HG02973 (cell line): ENCODE data around the gene MMD.
A peak's percentile ranks its signal among the peaks of the same experiment; 100 is the strongest.

Experiments used
- ATAC-seq: cut with Tn5 transposase; IDR thresholded peaks from one replicate; pipeline ENCODE4 v1.9.1; 2021; ENCODE audit warnings: moderate library complexity; ENCODE audit not compliant: unreplicated experiment

Gene MMD

DNA sequence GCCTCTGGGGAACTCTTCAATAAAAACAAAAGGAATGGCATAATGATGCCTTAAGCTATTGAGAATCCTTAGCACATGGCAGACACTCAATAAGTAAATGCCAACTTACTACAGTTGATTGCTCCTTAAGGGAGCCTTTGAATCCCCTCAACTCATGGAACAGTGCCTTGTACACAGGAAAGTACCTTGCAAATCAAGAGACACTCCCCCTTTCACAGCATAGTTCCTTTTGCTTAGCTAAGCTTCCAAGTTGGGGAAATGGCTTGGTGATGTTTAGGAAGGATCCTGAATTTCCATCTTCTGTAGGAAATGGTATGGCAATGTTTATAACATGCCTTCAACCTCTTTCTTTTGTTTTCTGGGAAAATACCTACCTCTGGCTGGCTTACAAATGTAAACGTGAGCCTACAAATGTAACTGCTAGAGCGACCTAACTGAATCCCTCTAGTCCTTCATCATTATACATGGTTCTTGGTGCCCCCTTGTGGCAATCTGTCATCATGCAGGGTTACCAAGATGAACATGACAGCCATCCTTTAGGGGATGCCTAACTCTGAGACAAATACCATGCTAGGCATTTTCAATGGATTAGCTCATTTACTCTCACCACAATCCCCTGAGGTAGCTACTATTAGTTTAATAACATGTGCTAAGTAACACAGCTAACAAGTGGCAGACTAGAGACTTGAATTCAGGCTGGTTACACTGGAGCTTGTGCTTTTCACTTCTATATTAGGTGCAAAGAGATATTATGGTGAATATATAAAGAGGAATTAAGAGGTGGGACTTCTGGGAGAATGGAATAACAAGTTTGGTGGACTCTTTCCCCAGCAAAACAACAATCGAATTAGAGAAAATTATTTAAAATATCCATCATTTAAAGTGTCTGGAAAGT lies 65.0 kb downstream of the MMD start:
- peak; percentile 92 for ATAC-seq

DNA sequence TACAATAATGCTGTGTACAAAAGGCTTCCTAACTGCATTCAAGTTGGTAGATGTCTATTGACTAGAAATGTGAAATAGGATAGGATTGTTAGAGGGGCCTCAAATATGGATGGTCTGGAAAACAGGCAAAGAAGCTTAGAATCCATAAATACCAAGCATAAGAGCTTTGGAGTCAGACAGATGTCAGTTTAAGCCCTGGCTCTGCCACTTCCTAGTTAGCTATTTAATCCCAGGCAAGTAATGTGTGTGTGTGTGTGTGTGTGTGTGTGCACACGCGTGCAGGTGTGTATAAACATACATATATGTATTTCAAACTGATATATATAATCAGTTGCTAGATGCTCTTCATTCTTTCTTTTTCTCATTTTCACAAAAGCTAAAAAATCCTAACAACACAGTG lies 66.7 kb downstream of the MMD start:
- ATAC-seq, result no peak

DNA sequence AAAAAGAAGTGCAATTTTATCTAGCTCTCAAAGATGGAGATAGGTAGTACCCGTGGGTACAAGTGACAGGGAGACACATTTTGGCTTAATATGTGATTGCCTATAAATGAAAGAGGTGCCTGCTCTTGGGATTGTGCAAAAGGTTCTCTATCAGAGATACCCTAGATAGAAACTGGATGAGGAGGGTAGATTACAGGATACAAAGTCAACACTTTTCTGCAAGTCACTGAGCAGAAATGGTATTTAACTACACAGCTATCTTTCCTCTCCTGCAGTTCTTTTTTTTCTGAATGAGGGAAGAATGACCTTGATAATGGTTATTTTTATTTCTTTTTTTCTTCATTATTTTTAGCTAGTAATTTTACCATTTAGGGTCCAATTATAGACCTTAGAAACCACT lies 67.6 kb downstream of the MMD start:
- no peak for ATAC-seq

DNA sequence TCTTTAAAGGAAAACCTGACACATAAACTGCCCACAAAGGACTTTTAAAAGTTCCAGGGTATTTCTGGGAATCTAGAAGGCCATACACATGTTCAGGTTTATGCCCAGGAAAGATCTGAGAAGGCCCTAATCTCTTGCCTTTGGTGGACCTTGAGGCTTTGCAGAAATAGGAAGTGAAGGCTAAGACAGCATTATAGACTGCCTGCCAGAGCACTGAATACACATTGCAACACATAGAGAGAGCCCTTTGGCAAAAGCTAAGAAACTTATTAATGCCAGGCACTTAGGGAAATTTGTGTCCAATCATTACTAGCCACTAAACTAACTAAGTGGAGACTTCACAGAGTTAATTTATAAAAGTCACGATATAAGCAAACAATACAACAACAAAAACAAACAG lies 70.4 kb downstream of the MMD start:
- ATAC-seq, result no peak

DNA sequence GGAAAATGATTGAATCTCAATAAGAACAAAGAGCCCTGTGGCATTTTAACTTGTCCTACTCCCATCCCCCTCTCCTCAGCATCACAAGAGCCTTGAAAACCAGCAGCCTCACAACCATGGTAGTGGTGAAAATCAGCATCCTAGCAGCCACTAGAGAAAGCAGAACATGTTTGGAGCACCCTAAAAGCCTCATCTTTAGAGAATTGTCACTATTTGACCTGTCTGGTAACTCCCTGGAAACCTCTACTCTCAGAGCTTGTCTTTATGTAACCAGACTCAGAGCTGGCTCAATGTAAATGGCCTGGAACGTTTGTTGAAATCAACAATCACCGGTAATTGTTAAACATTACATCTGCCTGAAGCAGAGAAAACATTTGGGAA lies 70.8 kb downstream of the MMD start:
- ATAC-seq, result no peak

DNA sequence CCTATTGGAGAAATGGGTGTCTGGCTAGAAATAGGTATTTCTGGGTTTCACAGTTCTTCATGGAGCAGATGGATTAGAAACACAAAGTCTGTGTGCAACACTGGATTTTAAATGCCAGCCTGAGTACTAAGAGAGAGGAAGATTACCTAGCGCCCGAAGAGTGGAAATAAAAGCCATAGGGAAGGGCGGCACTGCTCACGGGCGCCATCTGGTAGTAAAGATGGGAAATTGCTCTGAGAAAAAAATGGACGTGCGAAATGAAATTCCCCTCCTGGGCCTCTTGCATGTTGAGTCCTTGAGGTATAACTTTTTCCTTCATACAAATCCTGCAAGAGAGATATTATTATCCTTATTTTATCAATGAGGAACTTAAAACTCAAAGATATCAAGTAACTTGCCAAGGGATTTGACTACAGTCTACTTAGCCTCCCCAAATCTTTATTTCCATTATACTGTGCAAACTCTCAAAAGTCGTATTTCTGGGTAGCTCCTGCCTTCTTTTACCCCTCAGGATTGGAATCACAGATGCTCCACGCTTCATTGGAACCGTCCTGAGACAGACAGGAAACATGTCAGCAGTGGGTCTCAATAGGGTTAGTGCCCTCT lies 72.8 kb downstream of the MMD start:
- no peak for ATAC-seq

DNA sequence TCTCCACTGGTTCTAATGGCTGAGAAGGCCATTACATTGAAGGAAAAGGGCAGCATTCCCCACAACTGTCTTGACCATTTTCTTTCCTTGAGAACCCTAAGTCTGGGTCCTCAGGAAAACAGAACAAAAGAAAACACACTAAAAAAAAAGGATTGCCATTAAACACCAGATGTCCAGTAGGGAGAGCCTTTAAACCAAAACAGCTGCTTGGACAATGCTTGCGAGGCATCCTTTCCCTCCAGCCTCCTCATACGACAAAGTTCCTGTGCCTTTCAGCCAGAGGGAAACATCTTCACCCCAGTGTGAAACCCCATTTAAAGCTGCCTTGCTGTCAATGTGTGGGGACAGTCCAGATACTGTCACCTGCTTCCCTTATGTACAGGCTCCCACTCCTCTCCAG lies 74.3 kb downstream of the MMD start:
- no peak for ATAC-seq

DNA sequence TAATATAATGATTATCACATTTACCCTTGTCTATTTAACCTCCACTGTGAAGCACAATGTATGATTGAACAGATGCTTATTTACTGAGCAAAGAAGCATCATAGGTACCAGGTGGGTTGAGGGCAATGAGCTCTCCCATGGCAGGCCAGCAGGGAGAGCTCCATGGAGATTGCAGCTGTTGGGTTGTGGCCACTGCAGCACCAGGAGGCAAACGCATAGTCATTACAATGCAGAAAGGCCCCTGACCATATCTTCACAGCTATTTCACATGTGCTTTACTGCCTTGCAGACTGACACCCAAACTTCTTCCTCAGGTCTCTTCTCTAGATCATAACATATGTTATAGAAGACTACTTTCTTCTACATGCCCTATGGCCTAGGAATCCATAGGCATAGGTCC lies 75.0 kb downstream of the MMD start:
- ATAC-seq, result no peak

DNA sequence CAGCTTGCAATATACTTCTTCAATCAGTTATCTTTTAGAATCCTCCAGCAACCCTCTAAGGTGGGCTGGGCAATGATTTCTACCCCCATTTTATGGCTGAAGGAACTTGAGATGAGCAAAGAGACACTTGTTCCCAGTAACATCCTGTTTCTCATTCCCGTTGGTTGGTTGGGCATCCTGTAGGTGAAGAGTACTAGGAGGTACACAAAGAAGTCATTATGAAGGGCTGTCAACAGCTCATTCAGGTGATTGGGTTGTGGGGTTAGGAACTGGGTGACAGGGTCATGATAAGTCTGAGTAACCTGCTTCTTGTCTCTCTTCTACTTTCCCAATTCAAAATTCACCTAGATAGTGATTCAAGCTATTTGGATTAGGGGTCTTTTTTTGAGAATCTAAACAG lies 76.5 kb downstream of the MMD start:
- no peak for ATAC-seq

DNA sequence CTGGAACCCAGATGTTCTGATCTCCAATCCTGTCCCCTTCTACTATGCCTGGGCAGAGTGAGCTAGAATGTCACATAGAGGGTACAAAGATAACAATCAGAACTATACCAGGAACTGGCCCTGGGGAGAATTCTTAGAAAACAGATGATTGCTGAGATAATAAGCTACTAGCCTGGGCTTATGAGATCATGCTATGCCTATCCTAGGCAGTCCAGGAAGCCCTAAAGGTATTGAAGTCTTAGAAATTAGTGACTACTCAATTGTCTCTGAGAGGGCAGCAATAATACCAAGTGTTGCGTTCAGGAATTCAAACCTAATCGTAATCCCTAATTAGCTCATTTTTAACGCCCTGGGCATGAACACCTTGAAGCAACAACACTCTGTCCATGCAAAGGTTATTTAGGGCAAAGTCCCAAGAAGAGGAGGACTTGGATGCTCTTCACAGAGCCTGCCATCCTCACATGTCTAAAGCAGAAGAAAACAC lies 77.1 kb downstream of the MMD start:
- ATAC-seq, result no peak

DNA sequence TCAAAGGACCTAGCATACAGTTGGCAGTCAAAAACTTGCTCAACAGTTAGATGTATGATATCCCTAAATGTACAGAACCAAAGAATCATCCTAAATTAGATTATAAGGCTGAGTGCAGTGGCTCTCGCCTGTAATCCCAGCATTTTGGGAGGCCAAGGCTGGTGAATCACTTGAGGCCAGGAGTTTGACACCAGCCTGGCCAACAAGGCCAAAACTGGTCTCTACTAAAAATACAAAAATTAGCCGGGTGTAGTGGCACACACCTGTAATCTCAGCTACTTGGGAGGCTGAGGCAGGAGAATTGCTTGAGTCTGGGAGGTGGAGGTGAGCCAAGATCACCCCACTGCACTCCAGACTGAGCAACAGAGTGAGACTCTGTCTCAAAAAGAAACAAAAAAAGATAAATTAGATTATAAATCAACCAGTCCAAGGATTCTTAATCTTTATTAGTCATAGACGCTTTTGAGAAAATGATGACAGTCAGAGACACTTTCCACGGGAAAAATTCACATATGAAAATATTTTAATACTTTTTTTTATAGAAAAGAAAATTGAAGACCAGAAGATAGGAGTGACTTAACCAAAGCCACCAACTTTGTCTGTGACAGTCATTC lies 77.6 kb downstream of the MMD start:
- ATAC-seq, result no peak

DNA sequence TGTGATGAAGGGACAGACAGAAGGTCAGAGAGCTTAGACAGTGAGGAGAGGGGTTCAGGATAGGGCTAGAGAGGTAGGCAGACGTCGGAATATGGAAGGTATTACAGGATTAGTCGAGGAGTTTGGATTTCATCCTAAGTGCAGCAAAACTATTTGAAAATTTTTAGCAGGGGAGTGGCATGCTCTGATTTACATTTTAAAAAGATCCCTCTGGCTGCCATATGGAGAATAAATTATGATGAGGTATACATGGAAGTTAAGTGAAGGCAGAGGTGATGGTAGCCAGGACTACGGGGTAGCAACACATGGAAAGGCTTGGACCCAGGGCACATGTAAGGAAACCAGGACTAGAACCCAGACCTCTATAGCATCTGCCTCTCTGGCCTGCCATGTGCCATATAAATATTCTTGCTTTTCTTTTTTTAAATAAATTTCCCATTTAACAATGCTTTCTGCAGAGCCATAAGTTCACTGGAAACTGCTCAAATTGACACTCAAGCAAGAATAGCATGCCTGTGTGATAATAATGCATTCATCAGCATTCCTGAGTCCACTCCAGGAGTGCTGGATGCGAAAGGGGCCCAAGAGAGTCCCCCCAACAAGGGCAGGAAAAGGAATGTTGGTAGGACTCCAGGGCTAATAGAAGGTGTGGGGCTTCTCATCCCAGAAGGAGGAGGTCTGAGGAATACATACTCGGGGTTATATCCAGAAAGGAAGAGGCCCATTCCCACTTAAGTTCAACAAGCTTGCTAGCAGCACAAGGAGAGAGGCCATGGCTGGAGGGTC lies 78.6 kb downstream of the MMD start:
- ATAC-seq, result no peak
